Measurements from ENCODE around the gene DGKB.

The DGKB gene

DNA sequence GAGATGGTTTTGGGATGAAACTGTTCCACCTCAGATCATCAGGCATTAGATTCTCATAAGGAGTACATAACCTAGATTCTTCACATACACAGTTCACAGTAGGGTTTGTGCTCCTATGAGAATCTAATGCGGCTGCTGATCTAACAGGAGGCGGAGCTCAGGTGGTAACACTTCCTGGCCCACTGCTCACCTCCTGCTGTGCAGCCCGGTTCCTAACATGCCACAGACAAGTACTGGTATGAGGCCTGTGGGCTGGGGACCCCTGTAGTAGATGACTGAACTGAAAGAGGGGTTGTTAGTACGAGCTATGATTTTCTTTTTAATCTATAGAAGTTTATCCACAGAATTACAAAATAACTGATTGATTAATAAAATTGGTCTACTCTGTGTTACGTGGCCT lies 48.1 kb downstream of the DGKB start:
- no peak for DNase-seq (ENCODE audit: extremely low read depth, low read depth)
- no peak for TF ChIP-seq CTCF (IDR thresholded peaks at IDR 0.05; ENCODE audit: low read depth, low read length)

- TF ChIP-seq CTCF (IDR thresholded peaks at IDR 0.05; ENCODE audit: low read depth, low read length): no peak
- DNase-seq (ENCODE audit: extremely low read depth, low read depth): no peak
Measured at GRCh38 chr7:14851610-14852009, 50.9 kb downstream of the DGKB start.

GRCh38 chr7:14850039-14850438 lies 52.5 kb downstream of the DGKB start:
- no peak for TF ChIP-seq CTCF (IDR thresholded peaks at IDR 0.05; ENCODE audit: low read depth, low read length)
- DNase-seq (ENCODE audit: extremely low read depth, low read depth): no peak

DNA sequence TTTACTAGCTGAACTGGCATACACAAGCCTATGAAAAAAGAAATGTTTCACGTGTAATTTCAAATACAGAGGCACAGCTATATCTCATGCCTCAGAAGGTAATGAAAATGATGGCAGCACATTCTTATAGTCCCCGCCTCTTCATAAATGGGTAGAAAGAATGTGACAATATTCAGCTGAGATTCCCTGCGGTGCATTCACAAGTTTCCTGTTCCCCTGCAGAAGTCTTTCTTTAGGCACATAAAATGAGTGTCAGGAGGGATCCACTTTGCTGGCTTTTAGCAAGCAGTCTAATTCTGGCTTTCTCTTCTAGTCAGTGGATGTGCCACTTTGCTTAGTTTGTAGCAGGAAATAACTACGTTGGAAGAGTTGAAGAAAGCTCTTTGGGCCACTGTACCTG lies 56.1 kb downstream of the DGKB start:
- no peak for DNase-seq (ENCODE audit: extremely low read depth, low read depth)
- no peak for TF ChIP-seq CTCF (IDR thresholded peaks at IDR 0.05; ENCODE audit: low read depth, low read length)

DNA sequence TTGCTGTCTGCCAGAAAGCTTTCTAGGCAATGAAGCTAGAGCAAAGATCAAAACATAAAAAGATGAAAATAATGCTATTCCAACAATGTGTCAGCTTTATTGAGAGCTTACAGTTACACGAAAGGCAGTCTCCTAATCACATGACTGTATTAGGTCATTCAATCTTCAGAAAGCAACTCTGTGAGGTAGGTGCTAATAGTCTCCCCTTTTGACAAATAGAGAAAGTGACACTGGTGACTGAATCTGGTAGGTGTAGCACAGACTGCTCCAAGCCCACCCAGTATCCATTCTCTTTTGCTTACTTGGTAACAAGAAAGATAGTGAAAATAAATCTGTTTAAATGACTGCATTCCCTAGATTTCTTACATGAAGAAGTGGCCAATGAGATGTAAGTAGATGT lies 58.8 kb downstream of the DGKB start:
- TF ChIP-seq CTCF (IDR thresholded peaks at IDR 0.05; ENCODE audit: low read depth, low read length): no peak
- no peak for DNase-seq (ENCODE audit: extremely low read depth, low read depth)

DNA sequence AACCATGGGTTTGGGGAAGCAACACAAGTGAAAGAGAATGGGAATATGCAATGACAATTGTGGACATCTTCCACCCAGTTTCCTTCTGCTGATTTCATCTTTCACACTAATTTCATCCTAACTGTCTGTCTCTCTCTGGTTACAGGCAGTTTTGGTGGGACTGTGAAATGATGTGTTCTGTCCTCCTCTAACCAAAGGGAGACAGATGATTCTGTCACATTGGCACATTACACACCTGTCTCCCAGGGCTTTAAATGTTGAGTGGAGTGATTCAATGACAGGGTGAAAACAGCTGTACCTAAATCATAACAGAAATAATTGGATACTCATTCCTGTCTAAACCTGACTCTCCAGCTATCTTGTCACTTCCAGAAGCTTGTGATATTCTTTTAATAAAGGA lies 60.0 kb downstream of the DGKB start:
- no peak for TF ChIP-seq CTCF (IDR thresholded peaks at IDR 0.05; ENCODE audit: low read depth, low read length)

DNA sequence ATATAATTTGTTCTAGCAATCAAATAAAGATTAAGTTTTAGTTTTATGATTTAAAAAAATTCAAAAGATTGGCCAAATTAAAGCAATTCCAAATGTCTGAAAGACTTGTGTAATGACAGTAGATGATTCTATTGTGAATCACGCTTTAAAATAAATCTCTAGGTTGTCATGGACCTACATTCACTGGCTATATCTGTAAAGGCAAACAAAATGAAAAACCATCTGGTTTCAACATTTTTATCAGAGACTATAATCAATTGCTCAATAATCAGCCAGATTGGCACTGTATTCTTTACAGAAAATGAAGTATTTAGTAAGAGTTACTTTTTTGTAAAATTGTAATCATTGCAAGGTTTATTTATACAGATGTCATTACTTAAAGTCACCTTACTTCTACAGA lies 60.7 kb downstream of the DGKB start:
- DNase-seq (ENCODE audit: extremely low read depth, low read depth): peak; percentile 44
- TF ChIP-seq CTCF (IDR thresholded peaks at IDR 0.05; ENCODE audit: low read depth, low read length): no peak

More for the DNA sequence above, 60.0 kb downstream of the DGKB start:
- no peak for DNase-seq (ENCODE audit: extremely low read depth, low read depth)
